SK-N-MC (cell line): ENCODE measurements around the gene GRM7.

Experiments used
- DNase-seq: peaks from one replicate; pipeline ENCODE4 v3.0.0-alpha.2; 2011; ENCODE audit warnings: low read depth, low spot score
- H3K27ac ChIP-seq: fragments of 200-600 bp; sonication (generic); 2 replicates; pipeline ENCODE4 v1.5.1; 2016; ENCODE audit warnings: mixed run types
- H3K36me3 ChIP-seq: fragments of 200-600 bp; sonication (generic); 2 replicates; pipeline ENCODE4 v1.6.1; 2017; ENCODE audit warnings: antibody characterized with exemption, low read length, mixed read lengths; ENCODE audit not compliant: insufficient read depth
- H3K4me3 ChIP-seq: fragments of 200-600 bp; sonication (generic); 2 replicates; pipeline ENCODE4 v1.5.1; 2016
- H3K9ac ChIP-seq: fragments of 200-600 bp; sonication (generic); 2 replicates; pipeline ENCODE4 v1.8.0; 2017; ENCODE audit warnings: mixed run types, mixed read lengths; ENCODE audit not compliant: insufficient read length
- H3K9me3 ChIP-seq: fragments of 200-600 bp; sonication (generic); 2 replicates; pipeline ENCODE4 v1.6.1; 2017; ENCODE audit warnings: low read depth, mild to moderate bottlenecking, antibody characterized with exemption, low read length, moderate library complexity, mixed read lengths
- EZH2 ChIP-seq: fragments of 200-600 bp; sonication (generic); IDR thresholded peaks from one replicate; pipeline ENCODE4 v1.6.1; 2017; ENCODE audit warnings: antibody characterized with exemption
- FOXP2 ChIP-seq: optimal IDR thresholded peaks from 2 replicates; pipeline ENCODE3; 2011; ENCODE audit warnings: mild to moderate bottlenecking, moderate library complexity; ENCODE audit not compliant: insufficient read depth; ENCODE audit errors: extremely low read length, control extremely low read depth
- POLR2AphosphoS5 ChIP-seq: IDR thresholded peaks from 2 replicates; pipeline ENCODE4 v1.6.1; 2012; ENCODE audit warnings: mild to moderate bottlenecking, low read depth, low read length, borderline replicate concordance

The GRM7 gene

DNA sequence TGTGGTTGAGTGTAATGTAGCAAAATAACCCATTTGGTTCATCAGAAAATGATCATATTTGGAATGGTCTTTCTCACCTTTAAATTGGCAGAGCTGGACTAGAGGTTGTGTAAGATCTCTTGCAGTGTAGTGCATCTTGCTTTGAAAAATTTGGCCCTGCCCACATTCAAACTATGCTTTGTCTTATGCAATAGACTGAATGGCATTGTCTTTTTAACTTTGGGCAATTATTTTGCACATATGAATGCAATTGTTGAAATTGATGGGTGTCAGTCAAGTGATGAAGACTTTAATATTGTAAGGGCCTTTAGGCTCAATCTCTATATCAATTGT is 381.4 kb downstream of the GRM7 start:
- TF ChIP-seq POLR2AphosphoS5 (no peak), FOXP2 (no peak), EZH2 (no peak)
- no peaks in the 10 kb centered on the region for H3K9me3 ChIP-seq
- no peak overlapping the region for H3K27ac ChIP-seq
- no peak overlapping the region for H3K9ac ChIP-seq
- H3K36me3 ChIP-seq = no peaks in the 10 kb centered on the region
- no peak for DNase-seq
- H3K4me3 ChIP-seq = no peak overlapping the region

GRCh38 chr3:7249493-7250076 is 388.7 kb downstream of the GRM7 start:
- Histone ChIP-seq H3K9ac (no peak overlapping the region), H3K9me3 (no peaks in the 10 kb centered on the region), H3K4me3 (no peak overlapping the region), H3K36me3 (no peaks in the 10 kb centered on the region), H3K27ac (no peak overlapping the region)
- DNase-seq = no peak
- TF ChIP-seq POLR2AphosphoS5 (no peak), EZH2 (no peak), FOXP2 (no peak)

- no peak overlapping the region for H3K4me3 ChIP-seq
- no peaks in the 10 kb centered on the region for H3K36me3 ChIP-seq
- H3K27ac ChIP-seq = no peak overlapping the region
- no peak for DNase-seq
- no peaks in the 10 kb centered on the region for H3K9me3 ChIP-seq
- no peak overlapping the region for H3K9ac ChIP-seq
- TF ChIP-seq POLR2AphosphoS5 (no peak), FOXP2 (no peak), EZH2 (no peak)
Observed at GRCh38 chr3:7254251-7254650, 393.3 kb downstream of the GRM7 start.

DNA sequence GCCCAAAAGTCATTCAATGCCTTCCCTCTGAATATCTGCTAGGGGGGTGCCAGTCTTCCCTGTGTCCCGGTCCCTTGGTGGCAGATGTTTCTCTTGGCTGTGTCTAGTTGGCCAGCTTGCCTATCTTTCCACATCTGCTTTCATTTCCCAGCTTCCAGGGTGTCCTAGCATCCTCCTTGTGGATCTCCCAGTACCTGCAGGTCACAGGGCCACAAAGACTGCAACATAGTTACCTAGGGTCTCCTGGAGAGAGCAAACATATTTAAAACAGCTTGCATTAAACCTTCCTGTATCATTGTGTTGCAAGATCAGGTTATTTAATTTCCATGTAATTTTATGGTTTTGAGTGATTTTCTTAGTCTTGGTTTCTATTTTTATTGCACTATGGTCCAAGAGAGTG is 400.1 kb downstream of the GRM7 start:
- no peak for TF ChIP-seq POLR2AphosphoS5
- TF ChIP-seq FOXP2 = no peak
- no peak for TF ChIP-seq EZH2

GRCh38 chr3:7263347-7264195 is 402.7 kb downstream of the GRM7 start:
- no peak overlapping the region for H3K9ac ChIP-seq
- H3K27ac ChIP-seq = no peak overlapping the region
- H3K9me3 ChIP-seq = no peaks in the 10 kb centered on the region
- no peaks in the 10 kb centered on the region for H3K36me3 ChIP-seq
- no peak overlapping the region for H3K4me3 ChIP-seq
- no peak for DNase-seq
- TF ChIP-seq FOXP2 (no peak), POLR2AphosphoS5 (no peak), EZH2 (no peak)

More for the DNA sequence above, 400.1 kb downstream of the GRM7 start:
- H3K9ac ChIP-seq = no peak overlapping the region
- H3K27ac ChIP-seq = no peak overlapping the region
- H3K36me3 ChIP-seq = no peaks in the 10 kb centered on the region
- H3K9me3 ChIP-seq = no peaks in the 10 kb centered on the region
- DNase-seq = no peak
- H3K4me3 ChIP-seq = no peak overlapping the region

DNA sequence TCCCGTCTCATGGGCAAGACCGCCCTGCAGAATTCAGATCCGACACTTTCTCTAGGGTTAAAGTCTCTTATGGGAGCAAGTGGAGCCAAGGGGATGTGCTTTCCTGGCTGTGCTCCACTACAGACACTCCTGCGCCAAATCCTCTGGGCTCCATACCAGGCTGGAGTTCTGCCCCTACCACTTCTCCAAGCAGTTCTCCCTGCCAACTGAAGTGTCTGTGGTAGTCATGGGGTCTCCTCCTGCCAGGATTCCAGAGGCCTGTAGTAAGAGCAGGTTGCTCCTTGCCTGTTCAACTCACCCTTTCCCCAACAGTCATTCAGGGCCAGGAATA is 403.2 kb downstream of the GRM7 start:
- no peaks in the 10 kb centered on the region for H3K9me3 ChIP-seq
- H3K4me3 ChIP-seq = no peak overlapping the region
- H3K27ac ChIP-seq = no peak overlapping the region
- TF ChIP-seq POLR2AphosphoS5 = no peak
- no peaks in the 10 kb centered on the region for H3K36me3 ChIP-seq
- DNase-seq = no peak
- no peak overlapping the region for H3K9ac ChIP-seq

- H3K4me3 ChIP-seq = no peak overlapping the region
- H3K36me3 ChIP-seq = no peaks in the 10 kb centered on the region
- TF ChIP-seq EZH2 (no peak), POLR2AphosphoS5 (no peak), FOXP2 (no peak)
- no peaks in the 10 kb centered on the region for H3K9me3 ChIP-seq
- H3K27ac ChIP-seq = no peak overlapping the region
- H3K9ac ChIP-seq = no peak overlapping the region
- DNase-seq = no peak
Observed at GRCh38 chr3:7265736-7266135, 404.8 kb downstream of the GRM7 start.

DNA sequence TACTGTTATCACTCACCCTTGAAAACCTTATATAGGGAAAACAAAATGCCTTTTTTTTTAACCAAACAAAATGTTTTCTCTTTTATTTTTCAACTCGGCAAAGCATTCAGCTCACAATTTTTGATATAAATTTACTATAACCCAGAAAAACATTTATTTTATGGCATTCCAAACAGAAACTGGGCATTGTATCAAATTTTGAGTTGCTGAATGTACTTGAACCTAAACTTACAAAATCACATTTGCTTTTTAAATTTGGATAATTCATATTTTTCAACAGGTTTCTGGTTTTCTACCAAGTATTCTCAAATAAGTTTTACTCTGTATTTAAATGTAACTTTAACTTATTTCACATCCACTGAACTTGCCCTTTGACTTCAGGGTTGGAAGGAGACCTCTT is 405.6 kb downstream of the GRM7 start:
- Histone ChIP-seq H3K36me3 (no peaks in the 10 kb centered on the region), H3K9ac (no peak overlapping the region), H3K27ac (no peak overlapping the region), H3K4me3 (no peak overlapping the region), H3K9me3 (no peaks in the 10 kb centered on the region)
- TF ChIP-seq EZH2 (no peak), POLR2AphosphoS5 (no peak), FOXP2 (no peak)
- no peak for DNase-seq

- Histone ChIP-seq H3K27ac (no peak overlapping the region), H3K36me3 (no peaks in the 10 kb centered on the region), H3K4me3 (no peak overlapping the region), H3K9me3 (no peaks in the 10 kb centered on the region), H3K9ac (no peak overlapping the region)
- DNase-seq = no peak
- TF ChIP-seq POLR2AphosphoS5 (no peak), FOXP2 (no peak), EZH2 (no peak)
Observed at GRCh38 chr3:7270731-7271130, 409.8 kb downstream of the GRM7 start.
